Measurements from ENCODE around the gene AFF4.

DNA sequence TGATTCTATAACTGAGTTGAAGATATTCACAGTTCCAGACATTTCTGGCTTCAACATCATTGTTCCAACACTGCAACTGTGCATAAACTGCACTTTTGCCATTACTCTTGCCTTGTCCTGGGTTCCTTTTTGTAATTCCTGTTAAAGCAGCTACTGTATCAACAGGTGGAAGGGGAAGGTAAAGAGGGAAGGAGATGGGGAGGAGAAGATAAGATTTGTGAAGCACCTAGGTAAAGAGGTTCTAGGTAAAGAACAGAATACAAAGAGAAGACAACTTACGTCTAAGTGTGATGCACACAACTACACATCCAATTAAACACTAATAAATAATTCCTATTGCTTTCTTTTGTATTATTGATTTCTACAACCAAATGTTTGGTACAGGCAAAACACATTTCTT, 53.7 kb downstream of the AFF4 start:
- TF ChIP-seq, protein P1, sequence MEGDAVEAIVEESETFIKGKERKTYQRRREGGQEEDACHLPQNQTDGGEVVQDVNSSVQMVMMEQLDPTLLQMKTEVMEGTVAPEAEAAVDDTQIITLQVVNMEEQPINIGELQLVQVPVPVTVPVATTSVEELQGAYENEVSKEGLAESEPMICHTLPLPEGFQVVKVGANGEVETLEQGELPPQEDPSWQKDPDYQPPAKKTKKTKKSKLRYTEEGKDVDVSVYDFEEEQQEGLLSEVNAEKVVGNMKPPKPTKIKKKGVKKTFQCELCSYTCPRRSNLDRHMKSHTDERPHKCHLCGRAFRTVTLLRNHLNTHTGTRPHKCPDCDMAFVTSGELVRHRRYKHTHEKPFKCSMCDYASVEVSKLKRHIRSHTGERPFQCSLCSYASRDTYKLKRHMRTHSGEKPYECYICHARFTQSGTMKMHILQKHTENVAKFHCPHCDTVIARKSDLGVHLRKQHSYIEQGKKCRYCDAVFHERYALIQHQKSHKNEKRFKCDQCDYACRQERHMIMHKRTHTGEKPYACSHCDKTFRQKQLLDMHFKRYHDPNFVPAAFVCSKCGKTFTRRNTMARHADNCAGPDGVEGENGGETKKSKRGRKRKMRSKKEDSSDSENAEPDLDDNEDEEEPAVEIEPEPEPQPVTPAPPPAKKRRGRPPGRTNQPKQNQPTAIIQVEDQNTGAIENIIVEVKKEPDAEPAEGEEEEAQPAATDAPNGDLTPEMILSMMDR (IDR thresholded peaks at IDR 0.05): no peak
- no peak for TF ChIP-seq POLR2A (IDR thresholded peaks at IDR 0.05)
